Activated CD4-positive, alpha-beta memory T cell treated with anti-CD3 and anti-CD28 coated beads, Interleukin-2, amount 10 ng/mL, durations not matched to agents 7 days and 5 days (primary cell): Measurements from ENCODE around the gene SRGAP2B. TPM values are rescaled to one million over a fixed set of nuclear protein-coding genes. Genes with fewer than 3 reads are reported as not detected.
"Not testable (repeated sequence)": the region's sequence is repeated elsewhere in the genome, so short reads cannot be mapped to it uniquely, and the experiment has no call there.

Source experiments
- CTCF ChIA-PET: fragments of 350-600 bp; sonication (Branson Sonifier 250); formaldehyde crosslinking; loops from one replicate; lab custom pipeline; 2021; ENCODE audit warnings: antibody characterized with exemption, inconsistent platforms; lab: Charles Lee
- POLR2A ChIA-PET: fragments of 350-600 bp; sonication (Branson Sonifier 250); formaldehyde crosslinking; loops from one replicate; lab custom pipeline; 2021; ENCODE audit warnings: antibody characterized with exemption; lab: Charles Lee
- DNase-seq: peaks from one replicate; pipeline ENCODE4 v3.0.0-alpha.2; 2020
- H3K27ac Mint-ChIP-seq: one replicate; pipeline ENCODE4 v1.8.0; 2021; ENCODE audit warnings: mild to moderate bottlenecking, mixed read lengths
- H3K27me3 Mint-ChIP-seq: one replicate; pipeline ENCODE4 v1.8.0; 2021; ENCODE audit warnings: mixed read lengths
- H3K36me3 Mint-ChIP-seq: one replicate; pipeline ENCODE4 v1.8.0; 2021; ENCODE audit warnings: low read depth, mixed read lengths
- H3K4me1 Mint-ChIP-seq: one replicate; pipeline ENCODE4 v1.8.0; 2021; ENCODE audit warnings: mixed read lengths
- H3K4me3 Mint-ChIP-seq: one replicate; pipeline ENCODE4 v1.8.0; 2021; ENCODE audit warnings: mild to moderate bottlenecking, mixed read lengths
- H3K9me3 Mint-ChIP-seq: one replicate; pipeline ENCODE4 v1.8.0; 2021; ENCODE audit warnings: mixed read lengths
- total RNA-seq, 2 experiments: library from RNA; stranded (reverse); gene quantifications; one replicate each; pipeline ENCODE4 v1.2.3, GENCODE V29; 2021

SRGAP2B gene
- total RNA-seq, 2 experiments from 2014 or later, result 39.3 to 43.8 TPM

DNA sequence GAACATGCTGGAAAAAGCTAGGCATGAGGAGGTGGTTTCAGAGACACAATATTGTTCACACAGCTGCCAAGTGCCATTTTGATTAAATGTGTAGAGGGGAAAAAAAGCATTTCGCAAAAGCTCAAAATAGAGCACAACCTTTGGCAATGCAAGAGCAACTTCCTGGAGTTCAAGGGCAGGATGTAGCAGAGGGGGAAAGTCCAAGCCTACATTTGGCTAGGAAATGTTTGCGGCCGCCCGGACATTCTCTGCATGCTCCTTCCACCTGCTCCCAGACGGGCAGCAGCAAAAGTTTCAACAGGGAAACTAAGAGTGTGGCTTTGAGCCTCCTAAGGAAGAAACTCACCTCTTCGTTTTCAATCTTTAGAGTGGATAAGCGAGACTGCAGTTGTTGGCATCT lies 202.1 kb downstream of the SRGAP2B start:
- POLR2A ChIA-PET, result not testable (repeated sequence)

DNA sequence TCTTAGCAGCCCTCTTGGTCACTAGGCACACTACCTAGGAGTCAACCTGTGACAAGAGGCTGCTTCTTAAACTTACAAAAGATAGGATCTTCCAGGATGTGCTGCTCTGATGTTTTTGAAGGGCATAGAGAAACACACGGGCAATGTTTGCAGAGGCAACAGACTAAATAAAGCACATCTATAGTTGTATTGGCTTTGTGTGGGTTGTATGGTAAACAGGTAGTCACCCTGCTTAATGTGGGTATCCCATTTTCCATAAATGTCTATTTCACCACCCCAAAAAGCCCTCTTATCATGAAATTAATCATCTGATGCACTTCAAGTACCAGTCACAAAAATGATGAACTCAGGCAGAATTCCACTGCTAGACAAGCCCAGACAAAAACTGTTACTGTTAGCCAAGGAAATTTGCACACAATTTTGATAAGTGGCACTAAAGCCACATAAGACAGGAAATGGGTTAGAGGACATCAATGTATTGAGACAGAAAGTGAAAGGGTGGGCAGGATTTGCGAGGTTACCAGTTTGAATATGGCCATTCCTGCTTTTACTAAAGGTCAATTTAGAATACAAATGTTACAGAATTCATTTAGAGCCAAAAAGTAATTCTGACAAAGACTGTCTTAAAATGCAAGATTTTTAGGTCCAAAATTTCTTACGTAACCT lies 205.5 kb downstream of the SRGAP2B start:
- H3K27ac Mint-ChIP-seq, H3K4me3 Mint-ChIP-seq, CTCF ChIA-PET, H3K36me3 Mint-ChIP-seq, H3K27me3 Mint-ChIP-seq, DNase-seq, H3K9me3 Mint-ChIP-seq, POLR2A ChIA-PET, H3K4me1 Mint-ChIP-seq: not testable (repeated sequence)

More for the DNA sequence above, 202.1 kb downstream of the SRGAP2B start:
- H3K27ac Mint-ChIP-seq, H3K9me3 Mint-ChIP-seq, CTCF ChIA-PET, H3K4me3 Mint-ChIP-seq, H3K27me3 Mint-ChIP-seq, H3K4me1 Mint-ChIP-seq, H3K36me3 Mint-ChIP-seq, DNase-seq: not testable (repeated sequence)

- H3K4me1 Mint-ChIP-seq, H3K9me3 Mint-ChIP-seq, CTCF ChIA-PET, POLR2A ChIA-PET, H3K27me3 Mint-ChIP-seq, H3K27ac Mint-ChIP-seq, H3K36me3 Mint-ChIP-seq: not testable (repeated sequence)
- H3K4me3 Mint-ChIP-seq, result peak overlapping the region; percentile 35
- peak; percentile 18 for DNase-seq
Measured at GRCh38 chr1:144883022-144883421, 212.1 kb downstream of the SRGAP2B start.

DNA sequence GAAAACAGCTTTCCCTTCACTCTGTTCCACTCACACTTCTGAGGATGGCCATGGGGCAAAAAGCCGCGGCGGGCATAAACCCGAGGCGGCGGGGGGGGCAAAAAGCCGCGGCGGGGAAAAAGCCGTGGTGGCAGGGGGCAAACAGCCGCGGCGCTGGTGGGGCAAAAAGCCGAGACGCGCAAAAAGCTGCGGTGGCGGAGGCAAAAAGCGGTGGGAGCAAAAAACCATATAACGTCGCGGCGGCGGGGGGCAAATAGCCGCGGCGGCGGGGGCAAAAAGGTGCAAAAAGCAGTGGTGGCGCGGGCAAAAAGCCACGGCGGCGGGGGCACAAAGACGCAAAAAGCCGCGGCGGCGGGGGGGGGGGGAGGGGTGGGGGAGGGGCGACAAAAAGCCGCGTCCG lies 212.8 kb downstream of the SRGAP2B start:
- DNase-seq, H3K4me3 Mint-ChIP-seq, POLR2A ChIA-PET, H3K27me3 Mint-ChIP-seq, CTCF ChIA-PET, H3K36me3 Mint-ChIP-seq, H3K9me3 Mint-ChIP-seq, H3K4me1 Mint-ChIP-seq, H3K27ac Mint-ChIP-seq: not testable (repeated sequence)

GRCh38 chr1:144858607-144859006 lies 236.5 kb downstream of the SRGAP2B start:
- H3K4me1 Mint-ChIP-seq, DNase-seq, H3K9me3 Mint-ChIP-seq, H3K27me3 Mint-ChIP-seq, POLR2A ChIA-PET, CTCF ChIA-PET, H3K4me3 Mint-ChIP-seq, H3K36me3 Mint-ChIP-seq, H3K27ac Mint-ChIP-seq: not testable (repeated sequence)

Other genes with a start within 250 kb of the SRGAP2B start
- gene FAM72D, start 646 bp upstream of the SRGAP2B start, total RNA-seq, result 10 to 100 TPM; 18.2 to 19.6 TPM
- gene PPIAL4D, start 146.8 kb upstream of the SRGAP2B start, total RNA-seq, result not detected